Measurements from ENCODE around the gene FOXL2.

- TF ChIP-seq CTCF (IDR thresholded peaks at IDR 0.05), result no peak
- no peak for TF ChIP-seq POLR2A (IDR thresholded peaks at IDR 0.05)
Measured at GRCh38 chr3:138933981-138934691, 12.8 kb downstream of the FOXL2 start.

Data from adrenal gland (tissue), 5 donors.